CD14-positive monocyte (primary cell): ENCODE results near the gene NOTCH1. TPM values are rescaled to one million over a fixed set of nuclear protein-coding genes. Genes with fewer than 3 reads are reported as not detected.

Source experiments
- DNase-seq, 3 donors: peaks; one replicate each; pipeline ENCODE4 v3.0.0-alpha.2; 2011 to 2022
- H2AFZ ChIP-seq: 2 replicates; pipeline ENCODE4 v1.6.0; 2012; ENCODE audit warnings: mild to moderate bottlenecking, low read depth, low read length, inconsistent platforms; ENCODE audit not compliant: insufficient read depth, poor library complexity, severe bottlenecking
- H3K27ac ChIP-seq, 2 donors: 1 replicate in 1 of 2; 2 replicates in 1 of 2; pipeline ENCODE4 v1.5.1; 2012 to 2013; ENCODE audit warnings: low read length in 2 of 2, control low read depth in 1 of 2, inconsistent platforms in 1 of 2, low read depth in 1 of 2, mild to moderate bottlenecking in 1 of 2
- H3K27me3 ChIP-seq, 2 donors: one replicate each; pipeline versions ENCODE4 v1.6.0 to v1.6.1; 2011 to 2013; ENCODE audit warnings: low read length in 2 of 2; ENCODE audit not compliant: control insufficient read depth in 2 of 2, insufficient read depth in 2 of 2
- H3K36me3 ChIP-seq, 2 donors: replicated peaks in 1 of 2; 1 replicate in 1 of 2; 2 replicates in 1 of 2; pipeline versions ENCODE4 v1.5.1 to v1.6.1; 2012 to 2013; ENCODE audit warnings: low read length in 2 of 2, control low read depth in 1 of 2, inconsistent platforms in 1 of 2, mild to moderate bottlenecking in 1 of 2; ENCODE audit not compliant: insufficient read depth in 2 of 2, control insufficient read depth in 1 of 2
- H3K4me1 ChIP-seq, 2 donors: 1 replicate in 1 of 2; 2 replicates in 1 of 2; pipeline versions ENCODE4 v1.5.1 to v1.6.1; 2012 to 2013; ENCODE audit warnings: low read length in 2 of 2, control low read depth in 1 of 2, inconsistent platforms in 1 of 2, mild to moderate bottlenecking in 1 of 2, moderate library complexity in 1 of 2; ENCODE audit not compliant: insufficient read depth in 2 of 2, control insufficient read depth in 1 of 2
- H3K4me2 ChIP-seq: replicated peaks from 2 replicates; pipeline ENCODE3; 2012; ENCODE audit warnings: low read length, moderate library complexity, mild to moderate bottlenecking; ENCODE audit not compliant: poor library complexity, severe bottlenecking; ENCODE audit errors: extremely low read depth
- H3K4me3 ChIP-seq, 3 experiments: fragments of 200-600 bp in 1 of 3; sonication (generic) in 1 of 3; replicated peaks in 1 of 3; 1 replicate in 2 of 3; 2 replicates in 1 of 3; pipeline ENCODE4 v1.5.1; 2011 to 2013; ENCODE audit warnings: low read length in 3 of 3, mild to moderate bottlenecking in 3 of 3, control low read depth in 2 of 3, low read depth in 2 of 3, inconsistent platforms in 1 of 3, moderate library complexity in 1 of 3
- H3K79me2 ChIP-seq: 2 replicates; pipeline ENCODE4 v1.6.0; 2012; ENCODE audit warnings: mild to moderate bottlenecking, control low read depth, inconsistent platforms, low read length, moderate library complexity; ENCODE audit not compliant: insufficient read depth
- H3K9ac ChIP-seq: 2 replicates; pipeline ENCODE4 v1.6.0; 2017; ENCODE audit warnings: low read length, mild to moderate bottlenecking; ENCODE audit not compliant: insufficient read depth, poor library complexity, severe bottlenecking
- H3K9me3 ChIP-seq, 2 donors: replicated peaks in 1 of 2; 1 replicate in 1 of 2; 2 replicates in 1 of 2; pipeline versions ENCODE4 v1.5.1 to v1.6.1; 2012 to 2013; ENCODE audit warnings: low read length in 2 of 2, control low read depth in 1 of 2; ENCODE audit not compliant: control insufficient read depth in 1 of 2, insufficient read depth in 1 of 2
- H4K20me1 ChIP-seq: 2 replicates; pipeline ENCODE4 v1.6.0; 2012; ENCODE audit warnings: mild to moderate bottlenecking, low read length, control low read depth, moderate library complexity; ENCODE audit not compliant: insufficient read depth
- H3K27ac Mint-ChIP-seq, 7 donors: one replicate each; pipeline ENCODE4 v1.8.0; 2020; ENCODE audit warnings: mild to moderate bottlenecking in 7 of 7, mixed read lengths in 7 of 7, moderate library complexity in 6 of 7, inconsistent platforms in 2 of 7
- H3K27me3 Mint-ChIP-seq, 3 donors: one replicate each; pipeline ENCODE4 v1.8.0; 2021 to 2022; ENCODE audit warnings: low read depth in 3 of 3, mild to moderate bottlenecking in 3 of 3, mixed read lengths in 3 of 3, moderate library complexity in 3 of 3, inconsistent platforms in 1 of 3
- H3K36me3 Mint-ChIP-seq, 2 donors: one replicate each; pipeline ENCODE4 v1.8.0; 2020; ENCODE audit warnings: mixed read lengths in 2 of 2, inconsistent platforms in 1 of 2, mild to moderate bottlenecking in 1 of 2
- H3K4me1 Mint-ChIP-seq: one replicate; pipeline ENCODE4 v1.8.0; 2020; ENCODE audit warnings: mild to moderate bottlenecking, mixed read lengths
- H3K4me3 Mint-ChIP-seq, 2 donors: one replicate each; pipeline ENCODE4 v1.8.0; 2020; ENCODE audit warnings: mild to moderate bottlenecking in 2 of 2, mixed read lengths in 2 of 2, moderate library complexity in 1 of 2
- H3K9me3 Mint-ChIP-seq, 7 donors: one replicate each; pipeline ENCODE4 v1.8.0; 2020 to 2022; ENCODE audit warnings: mixed read lengths in 7 of 7, mild to moderate bottlenecking in 6 of 7, moderate library complexity in 6 of 7, inconsistent platforms in 2 of 7
- WGBS: methylation state at CpG from one replicate; pipeline ENCODE4 v1.1.5; 2013; ENCODE audit warnings: missing lambda C conversion rate; ENCODE audit not compliant: insufficient coverage; 5-methylcytosine and 5-hydroxymethylcytosine counted together
- intact Hi-C, 2 donors: fragments of 100-400 bp; cut with micrococcal nuclease; formaldehyde crosslinking; loops; one replicate each; pipeline versions ENCODE4 v1.15.0 to v1.15.1; 2023
- polyA plus RNA-seq, 3 donors: library from polyadenylated mRNA; depleted of rRNA in 1 of 3; unstranded in 2 of 3; stranded (reverse) in 1 of 3; fragments of 300-500 nt in 2 of 3; fragments of >200 nt in 1 of 3; fragmentation: Illumina TruSeq in 2 of 3; gene quantifications; 1 replicate in 2 of 3; 2 replicates in 1 of 3; pipeline ENCODE4 v1.2.3, GENCODE V29; 2012 to 2021
- TF ChIP-seq, protein P1 (sequence below): fragments of 200-600 bp; IDR thresholded peaks from one replicate; pipeline ENCODE4 v1.8.0; 2022; ENCODE audit warnings: antibody characterized with exemption, mild to moderate bottlenecking

NOTCH1 gene
- polyA plus RNA-seq, 3 donors = 1.4 to 33.0 (median 2.2) TPM

DNA sequence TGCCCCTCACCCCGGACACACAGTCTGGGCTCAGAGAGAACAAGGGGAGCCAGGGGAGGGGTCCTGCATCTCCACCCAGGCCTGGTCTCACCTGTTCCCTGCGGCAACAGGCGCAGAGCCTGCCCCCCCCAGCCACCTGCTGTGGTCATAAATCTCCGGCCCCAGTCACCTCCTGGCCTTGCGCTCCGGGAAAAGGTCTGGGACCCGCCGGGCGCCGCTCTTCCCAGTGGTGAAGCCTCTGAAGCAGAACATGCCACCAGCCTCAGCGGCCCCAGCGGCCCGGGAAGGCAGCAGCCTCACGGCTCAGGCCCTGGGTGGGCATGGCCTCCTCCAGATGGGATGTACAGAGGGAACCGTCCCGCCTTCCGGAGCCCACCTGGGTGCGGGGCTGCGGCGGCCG, 20.6 kb downstream of the NOTCH1 start:
- Mint-ChIP-seq H3K4me3 (no peak overlapping the region), H3K36me3 (peaks cover 24 to 39% of the 10 kb centered on the region in 2 donors), H3K4me1 (peaks cover 38% of the 10 kb centered on the region), H3K27me3 (peaks cover 0 to 12% (median 8%) of the 10 kb centered on the region in 3 donors), H3K27ac (no peak overlapping the region), H3K9me3 (no peaks in the 10 kb centered on the region)
- Histone ChIP-seq H2AFZ (no peak overlapping the region), H3K9me3 (no peaks in the 10 kb centered on the region), H3K27ac (no peak overlapping the region), H3K79me2 (peaks cover 63% of the 10 kb centered on the region), H3K27me3 (peaks cover 0 to 9% of the 10 kb centered on the region in 2 donors), H3K4me3 (no peak overlapping the region), H3K4me1 (peaks cover 49 to 53% of the 10 kb centered on the region in 2 donors), H3K36me3 (peaks cover 9 to 17% of the 10 kb centered on the region in 2 donors), H3K4me2 (no peak overlapping the region), H3K9ac (no peak overlapping the region), H4K20me1 (peaks cover 61% of the 10 kb centered on the region)
- intact Hi-C loops = no loop called here
- TF ChIP-seq, protein P1, sequence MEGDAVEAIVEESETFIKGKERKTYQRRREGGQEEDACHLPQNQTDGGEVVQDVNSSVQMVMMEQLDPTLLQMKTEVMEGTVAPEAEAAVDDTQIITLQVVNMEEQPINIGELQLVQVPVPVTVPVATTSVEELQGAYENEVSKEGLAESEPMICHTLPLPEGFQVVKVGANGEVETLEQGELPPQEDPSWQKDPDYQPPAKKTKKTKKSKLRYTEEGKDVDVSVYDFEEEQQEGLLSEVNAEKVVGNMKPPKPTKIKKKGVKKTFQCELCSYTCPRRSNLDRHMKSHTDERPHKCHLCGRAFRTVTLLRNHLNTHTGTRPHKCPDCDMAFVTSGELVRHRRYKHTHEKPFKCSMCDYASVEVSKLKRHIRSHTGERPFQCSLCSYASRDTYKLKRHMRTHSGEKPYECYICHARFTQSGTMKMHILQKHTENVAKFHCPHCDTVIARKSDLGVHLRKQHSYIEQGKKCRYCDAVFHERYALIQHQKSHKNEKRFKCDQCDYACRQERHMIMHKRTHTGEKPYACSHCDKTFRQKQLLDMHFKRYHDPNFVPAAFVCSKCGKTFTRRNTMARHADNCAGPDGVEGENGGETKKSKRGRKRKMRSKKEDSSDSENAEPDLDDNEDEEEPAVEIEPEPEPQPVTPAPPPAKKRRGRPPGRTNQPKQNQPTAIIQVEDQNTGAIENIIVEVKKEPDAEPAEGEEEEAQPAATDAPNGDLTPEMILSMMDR = no peak
- 86% methylated on average over 17 of the region's 21 CpGs for WGBS
- DNase-seq = no peak

DNA sequence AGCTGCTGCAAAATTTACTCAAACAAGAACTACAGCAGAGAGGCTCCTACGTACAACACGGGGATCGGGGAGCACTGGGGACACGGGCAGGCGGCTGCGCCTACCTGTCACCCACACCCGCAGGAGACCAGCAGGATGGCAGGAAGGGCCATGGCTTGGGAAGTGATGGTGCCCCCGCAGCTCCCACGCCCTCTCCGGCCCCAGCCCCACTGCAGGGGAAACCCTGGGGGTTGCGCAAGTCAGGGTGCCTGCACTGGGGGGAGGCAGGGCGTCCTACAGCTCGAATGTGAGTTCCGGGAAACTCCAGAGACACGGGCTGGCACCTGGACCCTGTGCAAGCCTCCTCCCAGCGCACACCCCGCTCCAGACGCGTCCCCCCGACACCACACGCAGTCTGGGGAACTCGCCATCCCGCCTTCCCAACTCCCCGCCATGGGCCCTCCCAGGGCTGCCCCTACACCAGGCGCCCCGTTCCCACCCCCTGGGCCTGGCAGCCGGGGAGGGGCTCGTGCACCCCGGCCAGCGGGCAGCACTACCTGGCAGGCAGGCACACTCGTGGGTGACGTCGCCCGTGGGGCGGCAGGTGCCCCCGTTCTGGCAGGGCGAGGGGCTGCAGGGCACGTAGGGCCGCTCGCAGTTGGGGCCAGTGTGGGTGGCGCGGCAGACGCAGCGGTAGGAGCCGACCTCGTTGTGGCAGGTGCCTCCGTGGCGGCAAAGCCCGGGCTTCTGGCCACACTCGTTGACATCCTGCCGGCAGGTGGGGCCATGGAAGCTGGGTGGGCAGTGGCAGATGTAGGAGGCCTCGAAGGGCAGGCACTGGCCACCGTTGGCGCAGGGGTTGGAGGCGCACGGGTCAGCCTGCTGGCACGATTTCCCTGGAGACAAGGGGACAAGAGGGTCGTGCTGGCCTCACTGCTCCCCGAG, 23.3 kb downstream of the NOTCH1 start:
- peak; percentile 88 to 94 (median 89) for DNase-seq
- peaks cover 0 to 4% (median 2%) of the 10 kb centered on the region in 3 donors for H3K27me3 Mint-ChIP-seq
- H3K27ac Mint-ChIP-seq = peak overlapping the region; percentile 93 to 97 (median 95)
- peak overlapping the region; percentile 52 to 75 for H3K4me3 Mint-ChIP-seq
- Histone ChIP-seq H3K9me3 (no peaks in the 10 kb centered on the region), H3K27ac (peak overlapping the region; percentile 86 to 99), H3K4me1 (peaks cover 30 to 34% of the 10 kb centered on the region in 2 donors), H3K9ac (peak overlapping the region; percentile 84), H4K20me1 (peaks cover 45% of the 10 kb centered on the region), H3K4me2 (peak overlapping the region; percentile 52), H3K79me2 (peaks cover 46% of the 10 kb centered on the region), H3K36me3 (peaks cover 32 to 43% of the 10 kb centered on the region in 2 donors), H3K4me3 (peak overlapping the region in 1 of 3 experiments; percentile 42), H2AFZ (no peak overlapping the region), H3K27me3 (no peaks in the 10 kb centered on the region)
- TF ChIP-seq, protein P1 = no peak
- H3K4me1 Mint-ChIP-seq = peaks cover 21% of the 10 kb centered on the region
- WGBS = 45% methylated on average over 39 of the region's 59 CpGs
- intact Hi-C loops = no loop called here
- peaks cover 40 to 55% of the 10 kb centered on the region in 2 donors for H3K36me3 Mint-ChIP-seq
- H3K9me3 Mint-ChIP-seq = no peaks in the 10 kb centered on the region
